WERI-Rb-1 (cell line): ENCODE results near the gene SOX9.

ENCODE experiments used
- DNase-seq: peaks from one replicate; pipeline ENCODE4 v3.0.0-alpha.2; 2020
- H3K27ac ChIP-seq: fragments of 250-450 bp; sonication (Bioruptor Pico); 2 replicates; pipeline ENCODE4 v1.5.1; 2020; ENCODE audit warnings: mild to moderate bottlenecking, moderate library complexity
- H3K27me3 ChIP-seq: fragments of 250-450 bp; sonication (Bioruptor Pico); 2 replicates; pipeline ENCODE4 v1.5.1; 2021; ENCODE audit warnings: mild to moderate bottlenecking, low read depth, moderate library complexity; ENCODE audit not compliant: insufficient read depth, severe bottlenecking
- H3K36me3 ChIP-seq: fragments of 250-450 bp; sonication (Bioruptor Pico); 2 replicates; pipeline ENCODE4 v1.5.1; 2020; ENCODE audit warnings: mild to moderate bottlenecking, moderate library complexity
- H3K4me3 ChIP-seq: 2 replicates; pipeline ENCODE4 v1.5.1; 2011; ENCODE audit warnings: low read depth, mild to moderate bottlenecking, control low read depth, low read length
- H3K9me3 ChIP-seq: fragments of 250-450 bp; sonication (Bioruptor Pico); 2 replicates; pipeline ENCODE4 v1.5.1; 2021; ENCODE audit warnings: mild to moderate bottlenecking, moderate library complexity; ENCODE audit not compliant: severe bottlenecking
- CTCF ChIP-seq: IDR thresholded peaks from 2 replicates; pipeline ENCODE4 v1.5.1; 2011; ENCODE audit warnings: low read depth, mild to moderate bottlenecking, control low read depth, inconsistent platforms, low read length

Gene SOX9

GRCh38 chr17:72120642-72121163 lies at the start of gene SOX9:
TSS of gene SOX9 (plus strand) at chr17:72121020. CDS start at chr17:72121392, 372 bp downstream.
- H3K9me3 ChIP-seq = peaks cover 8% of the 10 kb centered on the region
- H3K27me3 ChIP-seq = peaks cover 89% of the 10 kb centered on the region
- TF ChIP-seq CTCF = no peak
- peak within 1 kb of the TSS; percentile 25 for H3K4me3 ChIP-seq
- no peak within 1 kb of the TSS for H3K27ac ChIP-seq
- H3K36me3 ChIP-seq = no peaks in the 10 kb centered on the region
- peak; percentile 34 for DNase-seq

GRCh38 chr17:72071330-72071729 lies 49.5 kb upstream of the SOX9 start:
- Histone ChIP-seq H3K27me3 (peaks cover 31% of the 10 kb centered on the region), H3K4me3 (no peak overlapping the region), H3K27ac (no peak overlapping the region), H3K9me3 (no peaks in the 10 kb centered on the region), H3K36me3 (no peaks in the 10 kb centered on the region)
- no peak for DNase-seq
- no peak for TF ChIP-seq CTCF

- Histone ChIP-seq H3K4me3 (no peak overlapping the region), H3K36me3 (no peaks in the 10 kb centered on the region), H3K27ac (no peak overlapping the region), H3K9me3 (peaks cover 4% of the 10 kb centered on the region), H3K27me3 (peaks cover 31% of the 10 kb centered on the region)
- TF ChIP-seq CTCF = no peak
- DNase-seq = no peak
Measured at GRCh38 chr17:72075995-72076677, 44.7 kb upstream of the SOX9 start.

GRCh38 chr17:72076678-72077030 lies 44.2 kb upstream of the SOX9 start:
- Histone ChIP-seq H3K36me3 (no peaks in the 10 kb centered on the region), H3K27me3 (peaks cover 27% of the 10 kb centered on the region), H3K9me3 (peaks cover 4% of the 10 kb centered on the region), H3K4me3 (no peak overlapping the region), H3K27ac (no peak overlapping the region)
- no peak for TF ChIP-seq CTCF
- DNase-seq = no peak

GRCh38 chr17:72077326-72077960 lies 43.4 kb upstream of the SOX9 start:
- Histone ChIP-seq H3K27me3 (peaks cover 26% of the 10 kb centered on the region), H3K4me3 (no peak overlapping the region), H3K27ac (no peak overlapping the region), H3K9me3 (peaks cover 4% of the 10 kb centered on the region), H3K36me3 (no peaks in the 10 kb centered on the region)
- DNase-seq = no peak
- TF ChIP-seq CTCF = peak; percentile 24; the same call in 1 of the 2 replicates
